PC-9 (cell line): ENCODE results near the gene EVI5L.

Experiments used
- EZH2 ChIP-seq: fragments of 200-600 bp; sonication (generic); IDR thresholded peaks from 2 replicates; pipeline ENCODE4 v1.8.0; 2017; ENCODE audit warnings: antibody characterized with exemption, low read depth
- TF ChIP-seq, protein P1 (sequence below): fragments of 200-600 bp; sonication (generic); conservative IDR thresholded peaks from 2 replicates; pipeline ENCODE4 v1.6.1; 2017; ENCODE audit warnings: mixed run types, antibody characterized with exemption, mild to moderate bottlenecking, moderate library complexity

DNA sequence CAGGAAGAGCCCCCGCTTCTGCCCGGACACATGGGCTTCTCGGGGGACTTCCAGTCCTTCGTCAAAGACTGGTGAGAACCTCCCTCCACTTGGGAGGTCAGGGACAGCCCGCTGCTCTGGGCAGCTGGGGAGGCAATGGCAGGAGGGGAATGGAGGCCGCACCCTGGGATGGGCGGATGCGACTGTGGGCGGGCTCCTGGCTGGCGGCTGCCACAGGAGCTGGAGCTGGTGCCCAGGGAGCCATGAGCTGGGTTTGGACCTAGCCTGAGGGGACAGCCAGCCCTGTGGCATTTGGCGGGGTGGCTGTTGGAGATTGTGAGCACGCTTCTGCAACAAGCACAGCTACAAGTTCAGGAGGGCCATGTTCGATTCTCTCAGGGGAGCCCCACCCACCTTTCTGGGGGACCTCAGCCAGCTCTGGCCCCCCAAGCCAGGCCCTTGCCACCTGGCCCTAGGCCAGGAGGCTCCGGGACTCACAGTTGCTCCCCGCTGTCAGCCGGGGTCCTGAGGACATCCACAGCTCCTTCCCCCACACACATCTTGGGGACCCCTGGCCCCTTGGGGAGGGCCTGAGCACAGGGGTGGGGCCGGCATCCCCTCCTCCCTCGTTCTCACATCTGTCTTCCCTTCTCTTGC is 81.6 kb downstream of the EVI5L start:
- TF ChIP-seq, protein P1, sequence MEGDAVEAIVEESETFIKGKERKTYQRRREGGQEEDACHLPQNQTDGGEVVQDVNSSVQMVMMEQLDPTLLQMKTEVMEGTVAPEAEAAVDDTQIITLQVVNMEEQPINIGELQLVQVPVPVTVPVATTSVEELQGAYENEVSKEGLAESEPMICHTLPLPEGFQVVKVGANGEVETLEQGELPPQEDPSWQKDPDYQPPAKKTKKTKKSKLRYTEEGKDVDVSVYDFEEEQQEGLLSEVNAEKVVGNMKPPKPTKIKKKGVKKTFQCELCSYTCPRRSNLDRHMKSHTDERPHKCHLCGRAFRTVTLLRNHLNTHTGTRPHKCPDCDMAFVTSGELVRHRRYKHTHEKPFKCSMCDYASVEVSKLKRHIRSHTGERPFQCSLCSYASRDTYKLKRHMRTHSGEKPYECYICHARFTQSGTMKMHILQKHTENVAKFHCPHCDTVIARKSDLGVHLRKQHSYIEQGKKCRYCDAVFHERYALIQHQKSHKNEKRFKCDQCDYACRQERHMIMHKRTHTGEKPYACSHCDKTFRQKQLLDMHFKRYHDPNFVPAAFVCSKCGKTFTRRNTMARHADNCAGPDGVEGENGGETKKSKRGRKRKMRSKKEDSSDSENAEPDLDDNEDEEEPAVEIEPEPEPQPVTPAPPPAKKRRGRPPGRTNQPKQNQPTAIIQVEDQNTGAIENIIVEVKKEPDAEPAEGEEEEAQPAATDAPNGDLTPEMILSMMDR, result no peak
- TF ChIP-seq EZH2, result no peak
